Thyroid gland (tissue), 4 donors: Measurements from ENCODE around the gene NFASC. TPM values are rescaled to one million over a fixed set of nuclear protein-coding genes. Genes with fewer than 3 reads are reported as not detected.

ENCODE experiments used
- DNase-seq, 2 donors: peaks; one replicate each; pipeline ENCODE4 v3.0.0-alpha.2; 2019
- H3K27ac ChIP-seq, 3 donors: fragments of 200-600 bp; sonication (generic); 1 replicate in 2 of 3; 2 replicates in 1 of 3; pipeline ENCODE4 v1.5.1; 2016 to 2019; ENCODE audit warnings: mild to moderate bottlenecking in 1 of 3, moderate library complexity in 1 of 3
- H3K27me3 ChIP-seq: fragments of 200-600 bp; sonication (generic); one replicate; pipeline ENCODE4 v1.5.1; 2019
- H3K36me3 ChIP-seq, 2 donors: fragments of 200-600 bp; sonication (generic); one replicate each; pipeline ENCODE4 v1.5.1; 2016 to 2019
- H3K4me1 ChIP-seq, 2 donors: fragments of 200-600 bp; sonication (generic); one replicate each; pipeline ENCODE4 v1.5.1; 2017 to 2019
- H3K4me3 ChIP-seq, 3 donors: fragments of 200-600 bp; sonication (generic); replicated peaks in 1 of 3; 1 replicate in 2 of 3; 2 replicates in 1 of 3; pipeline ENCODE4 v1.5.1; 2016; ENCODE audit warnings: mild to moderate bottlenecking in 1 of 3
- H3K9me3 ChIP-seq: fragments of 200-600 bp; sonication (generic); one replicate; pipeline ENCODE4 v1.5.1; 2017
- CTCF ChIP-seq, 6 experiments: fragments of 200-600 bp in 3 of 6; fragments of 450-650 bp in 3 of 6; sonication (generic) in 3 of 6; IDR thresholded peaks; one replicate each; pipeline ENCODE4 v1.5.1; 2016 to 2019; ENCODE audit warnings: antibody characterized with exemption in 6 of 6, mild to moderate bottlenecking in 2 of 6, inconsistent platforms in 1 of 6, moderate library complexity in 1 of 6
- POLR2A ChIP-seq, 2 donors: fragments of 450-650 bp; IDR thresholded peaks; one replicate each; pipeline ENCODE4 v1.6.1; 2017; ENCODE audit warnings: antibody characterized with exemption in 2 of 2, mild to moderate bottlenecking in 2 of 2, moderate library complexity in 1 of 2
- WGBS, 2 donors: methylation state at CpG; one replicate each; pipeline ENCODE4 v1.1.5; 2017; 5-methylcytosine and 5-hydroxymethylcytosine counted together
- intact Hi-C: fragments of 100-400 bp; cut with DNase I; formaldehyde crosslinking; loops from one replicate; pipeline ENCODE4 v1.15.1; 2023
- total RNA-seq, 4 donors: library from RNA; depleted of rRNA; stranded (reverse); fragments of >200 nt; gene quantifications; one replicate each; pipeline ENCODE4 v1.2.3, GENCODE V29; 2016

Gene NFASC
- total RNA-seq, 4 donors from 2014 or later = 3.6 to 9.4 (median 3.9) TPM

GRCh38 chr1:204853436-204853835, 17.2 kb upstream of the NFASC start:
- Histone ChIP-seq H3K4me1 (no peaks in the 10 kb centered on the region), H3K27ac (no peak overlapping the region), H3K9me3 (no peaks in the 10 kb centered on the region), H3K27me3 (no peaks in the 10 kb centered on the region), H3K36me3 (no peaks in the 10 kb centered on the region), H3K4me3 (no peak overlapping the region)
- DNase-seq = no peak
- WGBS, 2 donors = 100% methylated on average over 1 of the region's 1 CpG
- TF ChIP-seq CTCF (IDR thresholded peaks at IDR 0.05) = no peak
- intact Hi-C loops = no loop called here

- H3K27me3 ChIP-seq = no peaks in the 10 kb centered on the region
- no peak overlapping the region for H3K27ac ChIP-seq
- no peak overlapping the region for H3K4me3 ChIP-seq
- no peaks in the 10 kb centered on the region for H3K36me3 ChIP-seq
- no peak for DNase-seq
- H3K9me3 ChIP-seq = no peaks in the 10 kb centered on the region
- H3K4me1 ChIP-seq = no peaks in the 10 kb centered on the region
- TF ChIP-seq CTCF (IDR thresholded peaks at IDR 0.05) = no peak
- 15 to 50% methylated on average over 2 of the region's 2 CpGs for WGBS, 2 donors
- intact Hi-C loops = no loop called here
Observed at GRCh38 chr1:204854286-204854685, 16.4 kb upstream of the NFASC start.

- Histone ChIP-seq H3K9me3 (no peaks in the 10 kb centered on the region), H3K4me3 (no peak overlapping the region), H3K36me3 (no peaks in the 10 kb centered on the region), H3K4me1 (no peaks in the 10 kb centered on the region), H3K27me3 (no peaks in the 10 kb centered on the region), H3K27ac (no peak overlapping the region)
- TF ChIP-seq CTCF (IDR thresholded peaks at IDR 0.05) = no peak
- no peak for TF ChIP-seq POLR2A (IDR thresholded peaks at IDR 0.05)
- no peak for DNase-seq
- 71 to 78% methylated on average over 9 of the region's 9 CpGs for WGBS, 2 donors
- intact Hi-C loops = no loop called here
Observed at GRCh38 chr1:204858363-204858821, 12.3 kb upstream of the NFASC start.

- Histone ChIP-seq H3K36me3 (no peaks in the 10 kb centered on the region), H3K4me3 (no peak overlapping the region), H3K9me3 (no peaks in the 10 kb centered on the region), H3K27ac (no peak overlapping the region), H3K27me3 (no peaks in the 10 kb centered on the region), H3K4me1 (no peaks in the 10 kb centered on the region)
- TF ChIP-seq POLR2A (IDR thresholded peaks at IDR 0.05) (no peak), CTCF (IDR thresholded peaks at IDR 0.05) (no peak)
- DNase-seq = no peak
- intact Hi-C loops = no loop called here
- WGBS, 2 donors = 60 to 65% methylated on average over 4 of the region's 4 CpGs
Observed at GRCh38 chr1:204859861-204860267, 10.8 kb upstream of the NFASC start.

GRCh38 chr1:204863024-204863423, 7.6 kb upstream of the NFASC start:
- Histone ChIP-seq H3K4me3 (no peak overlapping the region), H3K27me3 (no peaks in the 10 kb centered on the region), H3K4me1 (no peaks in the 10 kb centered on the region), H3K36me3 (no peaks in the 10 kb centered on the region), H3K9me3 (no peaks in the 10 kb centered on the region), H3K27ac (no peak overlapping the region)
- intact Hi-C loops = no loop called here
- TF ChIP-seq CTCF (IDR thresholded peaks at IDR 0.05) (no peak), POLR2A (IDR thresholded peaks at IDR 0.05) (no peak)
- WGBS, 2 donors = 65 to 82% methylated on average over 5 of the region's 5 CpGs
- DNase-seq = no peak
